OCI-LY1 (cell line): ENCODE results near the gene CDH9.

Experiments
- H2AFZ ChIP-seq: fragments of 200-600 bp; sonication (generic), shearing (Covaris generic); 2 replicates; pipeline ENCODE4 v1.6.0; 2014; ENCODE audit warnings: antibody characterized with exemption, mild to moderate bottlenecking, low read length
- H3F3A ChIP-seq: fragments of 200-600 bp; sonication (generic), shearing (Covaris generic); 2 replicates; pipeline ENCODE4 v1.6.0; 2014; ENCODE audit warnings: mild to moderate bottlenecking, antibody characterized with exemption, low read length, moderate library complexity; ENCODE audit not compliant: insufficient read depth
- H3K27ac ChIP-seq: fragments of 200-600 bp; sonication (generic); 2 replicates; pipeline ENCODE4 v1.5.1; 2014; ENCODE audit warnings: low read length, mixed run types, mild to moderate bottlenecking, low read depth; ENCODE audit not compliant: poor library complexity, severe bottlenecking
- H3K27me3 ChIP-seq: fragments of 200-600 bp; sonication (generic); 2 replicates; pipeline ENCODE4 v1.6.0; 2014; ENCODE audit warnings: antibody characterized with exemption, mild to moderate bottlenecking, low read length, moderate library complexity; ENCODE audit not compliant: insufficient read depth
- H3K36me3 ChIP-seq: fragments of 200-600 bp; sonication (generic); 2 replicates; pipeline ENCODE4 v1.6.1; 2014; ENCODE audit warnings: mild to moderate bottlenecking, antibody characterized with exemption, low read length, moderate library complexity, mixed read lengths; ENCODE audit not compliant: insufficient read depth
- H3K4me1 ChIP-seq: fragments of 200-600 bp; sonication (generic); 2 replicates; pipeline ENCODE4 v1.5.1; 2014; ENCODE audit warnings: mild to moderate bottlenecking, low read length, moderate library complexity; ENCODE audit not compliant: insufficient read depth, severe bottlenecking
- H3K4me2 ChIP-seq: fragments of 200-600 bp; sonication (generic), shearing (Covaris generic); 2 replicates; pipeline ENCODE4 v1.6.1; 2014; ENCODE audit warnings: low read length
- H3K4me3 ChIP-seq: fragments of 200-600 bp; sonication (generic); 2 replicates; pipeline ENCODE4 v1.5.1; 2014; ENCODE audit warnings: low read length, low read depth, mild to moderate bottlenecking, mixed read lengths; ENCODE audit not compliant: poor library complexity, severe bottlenecking
- H3K79me2 ChIP-seq: fragments of 200-600 bp; shearing (Covaris generic); 2 replicates; pipeline ENCODE4 v1.6.1; 2016; ENCODE audit warnings: mixed run types, low read length, mixed read lengths; ENCODE audit not compliant: insufficient read depth
- H3K9ac ChIP-seq: fragments of 200-600 bp; sonication (generic), shearing (Covaris generic); 2 replicates; pipeline ENCODE4 v1.6.1; 2014; ENCODE audit warnings: mild to moderate bottlenecking, low read length, mixed read lengths
- H3K9me2 ChIP-seq: fragments of 200-600 bp; sonication (generic), shearing (Covaris generic); 2 replicates; pipeline ENCODE4 v1.6.1; 2014; ENCODE audit warnings: low read depth, mild to moderate bottlenecking, low read length, mixed read lengths
- H3K9me3 ChIP-seq: fragments of 200-600 bp; shearing (Covaris generic); 2 replicates; pipeline ENCODE4 v1.6.1; 2014; ENCODE audit warnings: low read length, mixed read lengths
- H4K20me1 ChIP-seq: fragments of 200-600 bp; sonication (generic), shearing (Covaris generic); 2 replicates; pipeline ENCODE4 v1.6.0; 2016; ENCODE audit warnings: mild to moderate bottlenecking, low read length; ENCODE audit not compliant: insufficient read depth
- CTCF ChIP-seq: fragments of 200-600 bp; sonication (generic), shearing (Covaris generic); IDR thresholded peaks from 2 replicates; pipeline ENCODE4 v1.5.1; 2017; ENCODE audit warnings: mild to moderate bottlenecking, antibody characterized with exemption, low read length, moderate library complexity, mixed read lengths
- EZH2 ChIP-seq: fragments of 200-600 bp; sonication (generic), shearing (Covaris generic); IDR thresholded peaks from 2 replicates; pipeline ENCODE4 v1.8.0; 2017; ENCODE audit warnings: borderline replicate concordance, mixed run types, mild to moderate bottlenecking, antibody characterized with exemption, low read length, moderate library complexity, mixed read lengths

The CDH9 gene

GRCh38 chr5:26843677-26844076, 194.7 kb downstream of the CDH9 start:
- Histone ChIP-seq H3K9ac (no peak overlapping the region), H3F3A (no peaks in the 10 kb centered on the region)

GRCh38 chr5:26833596-26833995, 204.8 kb downstream of the CDH9 start:
- no peaks in the 10 kb centered on the region for H3K4me1 ChIP-seq
- no peak overlapping the region for H3K4me3 ChIP-seq
- no peaks in the 10 kb centered on the region for H3K27me3 ChIP-seq
- H3K27ac ChIP-seq = no peak overlapping the region
- no peak overlapping the region for H3K4me2 ChIP-seq
- no peaks in the 10 kb centered on the region for H4K20me1 ChIP-seq
- H3K9ac ChIP-seq = no peak overlapping the region
- no peaks in the 10 kb centered on the region; the same call in 1 of the 2 replicates for H3F3A ChIP-seq
- H3K9me3 ChIP-seq = no peaks in the 10 kb centered on the region
- TF ChIP-seq CTCF (no peak), EZH2 (no peak)
- no peaks in the 10 kb centered on the region for H3K9me2 ChIP-seq
- no peaks in the 10 kb centered on the region for H3K79me2 ChIP-seq
- no peak overlapping the region for H2AFZ ChIP-seq
- H3K36me3 ChIP-seq = no peaks in the 10 kb centered on the region

More at GRCh38 chr5:26843677-26844076, 194.7 kb downstream of the CDH9 start:
- no peak overlapping the region for H3K4me2 ChIP-seq
- H3K36me3 ChIP-seq = no peaks in the 10 kb centered on the region
- H3K4me1 ChIP-seq = no peaks in the 10 kb centered on the region
- no peak overlapping the region for H3K27ac ChIP-seq
- no peak for TF ChIP-seq EZH2
- TF ChIP-seq CTCF = no peak
- no peak overlapping the region for H2AFZ ChIP-seq
- no peaks in the 10 kb centered on the region for H4K20me1 ChIP-seq
- no peaks in the 10 kb centered on the region for H3K79me2 ChIP-seq
- no peaks in the 10 kb centered on the region for H3K9me3 ChIP-seq
- H3K9me2 ChIP-seq = no peaks in the 10 kb centered on the region
- H3K27me3 ChIP-seq = no peaks in the 10 kb centered on the region
- H3K4me3 ChIP-seq = no peak overlapping the region
